Fibroblast of skin of scalp (primary cell): ENCODE measurements around the gene RAB11FIP2.
A peak's percentile ranks its signal among the peaks of the same experiment; 100 is the strongest.

Experiments used
- DNase-seq: peaks from one replicate; pipeline ENCODE4 v3.0.0-alpha.2; 2013

RAB11FIP2 gene

GRCh38 chr10:118033905-118034304, 12.8 kb downstream of the RAB11FIP2 start:
- DNase-seq = no peak

- peak; percentile 29 for DNase-seq
These were observed 14.2 kb downstream of the RAB11FIP2 start for GRCh38 chr10:118032564-118032963.

DNA sequence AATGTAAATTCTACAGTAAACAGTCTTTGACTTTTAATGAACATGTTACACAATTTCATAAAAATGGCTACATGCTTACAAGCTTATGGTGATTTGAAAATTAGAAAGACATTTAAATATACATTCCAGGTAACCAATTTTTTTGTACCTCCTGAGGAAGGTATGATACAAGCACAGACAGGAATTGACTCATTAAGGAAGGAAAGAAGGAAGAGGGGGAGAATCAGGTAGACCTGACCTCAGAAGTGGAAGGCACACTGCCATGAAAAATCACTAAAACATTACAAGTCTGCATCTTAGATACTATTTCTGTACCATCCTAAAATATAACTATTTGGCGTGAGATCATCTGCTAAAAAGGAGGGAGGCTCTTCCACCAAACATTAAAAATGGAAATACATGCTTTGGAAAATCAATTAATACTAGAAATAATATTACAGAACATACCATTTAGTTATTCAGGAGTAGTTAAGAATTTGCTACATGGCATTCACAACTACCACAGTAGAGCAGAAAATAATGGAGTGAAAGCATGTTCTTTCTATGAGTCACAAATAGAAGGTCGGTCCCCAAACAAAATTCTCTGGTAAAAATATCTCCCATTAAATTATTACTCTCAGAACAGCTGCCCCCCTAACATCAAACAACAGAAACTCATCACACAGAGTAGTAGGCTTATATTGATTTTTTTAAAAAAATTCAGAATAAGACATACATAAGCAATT, 15.2 kb downstream of the RAB11FIP2 start:
- no peak for DNase-seq

- DNase-seq = no peak
These were observed 18.1 kb downstream of the RAB11FIP2 start for GRCh38 chr10:118028619-118029018.

DNA sequence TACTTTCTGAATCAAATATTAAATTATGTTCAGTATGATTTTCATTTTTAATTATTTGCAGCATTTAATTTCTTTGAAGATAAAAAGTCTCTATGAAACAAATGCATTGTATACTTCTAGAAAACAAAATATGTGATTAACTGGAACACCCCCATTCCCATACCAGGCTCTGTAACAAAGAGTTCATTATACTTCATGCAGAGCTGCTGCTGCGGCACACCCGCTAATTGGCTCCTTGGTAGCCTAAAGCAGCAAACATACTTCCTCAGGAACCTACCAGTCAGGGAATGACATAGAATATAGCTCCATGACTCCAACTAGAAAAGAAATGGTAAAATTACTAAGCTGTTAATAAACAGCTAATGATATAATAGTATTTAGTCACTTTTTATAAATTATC, 19.3 kb downstream of the RAB11FIP2 start:
- no peak for DNase-seq

DNA sequence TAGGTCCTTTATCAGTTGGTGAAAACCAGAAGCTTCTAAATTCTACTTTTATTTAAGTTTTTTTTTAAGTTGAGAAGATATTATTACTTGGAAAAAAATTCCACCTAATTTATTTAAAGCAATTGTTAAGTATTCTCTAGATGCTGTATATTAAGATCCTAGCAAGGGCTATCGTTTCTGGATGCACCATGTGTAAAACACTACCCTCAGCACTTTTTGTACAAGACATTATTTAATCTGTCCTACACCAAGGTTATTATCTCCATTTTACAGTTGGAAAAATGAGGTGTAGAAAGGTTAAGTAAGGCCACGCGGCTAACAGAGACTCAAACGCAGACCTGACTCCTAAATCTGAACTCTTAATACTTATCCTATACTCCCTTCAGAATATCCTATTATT, 19.8 kb downstream of the RAB11FIP2 start:
- DNase-seq = no peak

- DNase-seq = no peak
These were observed 26.4 kb downstream of the RAB11FIP2 start for GRCh38 chr10:118020365-118020764.

GRCh38 chr10:118017850-118018249, 28.9 kb downstream of the RAB11FIP2 start:
- no peak for DNase-seq

- DNase-seq = no peak
These were observed 29.5 kb downstream of the RAB11FIP2 start for GRCh38 chr10:118017071-118017740.

GRCh38 chr10:118012952-118013525, 33.7 kb downstream of the RAB11FIP2 start:
- DNase-seq = no peak

DNA sequence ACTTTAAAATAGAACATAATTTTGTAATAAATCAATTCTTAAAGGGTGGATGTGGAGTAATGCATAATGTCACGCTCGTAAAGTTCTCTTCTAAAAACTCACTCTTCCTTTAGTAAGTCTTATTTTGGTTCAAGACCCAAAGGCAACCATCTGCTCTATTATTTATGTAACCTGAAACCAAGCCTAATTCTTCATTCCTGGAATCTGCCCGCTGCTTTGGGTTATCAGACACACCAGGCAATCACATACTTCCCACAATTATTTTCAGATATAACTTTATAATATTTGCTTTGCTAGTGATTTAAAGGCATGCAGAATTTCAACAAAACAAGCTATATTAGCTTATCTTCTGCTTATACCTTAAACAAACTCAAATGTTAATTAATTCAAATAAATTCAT, 39.0 kb downstream of the RAB11FIP2 start:
- no peak for DNase-seq

GRCh38 chr10:118003126-118003525, 43.6 kb downstream of the RAB11FIP2 start:
- DNase-seq = no peak

DNA sequence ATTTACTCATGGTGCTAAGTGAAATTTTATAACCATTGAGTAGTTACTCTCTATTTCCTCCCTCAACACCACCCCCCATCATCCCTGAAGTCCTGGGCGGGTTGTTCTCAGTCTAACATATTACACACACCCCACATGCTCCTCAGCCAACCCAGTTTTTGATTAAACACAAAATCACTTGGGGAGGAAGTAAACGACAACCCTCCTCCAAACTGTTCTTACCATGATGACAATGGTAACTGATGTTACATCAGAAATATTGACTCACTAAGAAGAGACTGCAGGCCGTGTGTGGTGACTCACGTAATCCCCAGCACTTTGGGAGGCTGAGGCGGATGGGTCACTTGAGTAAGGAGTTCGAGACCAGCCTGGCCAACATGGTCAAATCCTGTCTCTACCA, 44.2 kb downstream of the RAB11FIP2 start:
- peak; percentile 80 for DNase-seq

DNA sequence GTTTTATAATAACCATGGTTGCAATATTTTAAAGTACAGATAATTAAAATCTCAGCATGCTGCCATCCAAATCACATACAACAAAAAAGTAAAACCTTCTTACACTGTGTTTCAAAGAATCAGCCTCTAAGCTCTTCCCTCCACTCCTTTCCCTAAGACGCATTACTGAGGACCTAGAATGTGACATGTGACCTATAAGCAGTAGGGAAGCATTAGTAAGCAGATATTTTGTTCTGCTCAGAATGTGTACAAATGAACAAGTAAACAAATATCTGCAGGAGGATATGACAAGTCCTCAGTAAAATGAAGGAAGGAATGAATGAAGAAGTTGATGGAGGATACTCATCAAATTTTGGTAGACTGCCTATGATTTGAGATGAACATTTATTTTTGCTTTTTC, 49.1 kb downstream of the RAB11FIP2 start:
- no peak for DNase-seq

GRCh38 chr10:117996709-117997108, 50.0 kb downstream of the RAB11FIP2 start:
- DNase-seq = no peak

DNA sequence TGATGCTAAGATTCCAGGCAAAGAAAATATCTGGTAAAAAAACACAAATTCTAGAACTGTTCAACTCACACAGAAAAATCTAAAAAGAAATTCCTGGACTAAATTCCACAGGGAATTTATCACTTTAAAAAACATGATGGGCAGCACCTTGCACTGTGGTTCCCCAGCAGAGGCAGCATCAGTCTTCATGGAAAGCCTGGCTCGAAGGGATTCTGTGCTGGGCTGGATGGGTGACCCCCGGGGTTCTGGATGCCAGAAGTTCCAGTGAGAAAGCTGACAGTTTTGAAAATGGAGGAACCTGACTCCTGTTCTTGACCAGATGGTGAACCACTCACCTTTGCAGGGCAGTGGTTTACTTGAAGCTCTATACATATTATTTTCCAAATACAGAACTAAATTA, 52.0 kb downstream of the RAB11FIP2 start:
- no peak for DNase-seq

DNA sequence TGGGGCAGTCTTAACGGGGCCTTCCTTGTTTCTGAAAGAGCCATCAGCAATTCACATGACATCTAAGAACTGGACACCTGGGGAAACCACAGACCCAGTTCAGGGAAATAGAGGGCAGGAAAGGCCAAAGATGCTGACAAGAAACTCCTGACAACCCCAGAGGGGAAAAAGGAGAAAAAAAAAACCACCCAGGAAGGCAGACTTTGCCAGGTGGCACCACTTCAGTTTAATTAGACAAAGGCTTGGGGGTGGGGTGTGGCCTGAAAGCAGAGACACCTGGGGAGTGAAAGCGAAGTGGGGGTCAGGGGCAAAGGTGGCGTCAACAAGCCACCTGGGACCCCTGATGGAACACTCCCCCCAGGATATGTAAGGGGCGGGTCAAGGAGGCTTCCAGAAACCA, 53.6 kb downstream of the RAB11FIP2 start:
- DNase-seq = no peak

DNA sequence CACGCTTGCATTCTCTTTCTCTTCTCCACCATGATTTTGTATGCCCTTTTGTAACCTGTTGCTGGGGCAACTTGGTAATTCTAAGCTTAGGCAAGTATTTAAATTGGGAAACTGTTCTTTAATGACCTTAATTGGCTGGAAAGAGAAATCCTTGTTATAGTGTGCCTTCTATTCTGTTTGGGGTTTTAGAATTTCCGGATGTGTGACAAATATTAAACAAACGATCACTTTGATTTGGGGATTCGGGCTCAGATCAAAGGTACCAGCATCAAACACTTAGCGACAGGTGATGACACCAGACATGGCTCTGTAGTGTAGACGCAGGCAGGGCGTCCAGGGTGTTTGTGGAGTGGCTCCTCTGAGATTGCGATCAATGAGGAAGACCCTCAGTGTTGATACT, 55.0 kb downstream of the RAB11FIP2 start:
- no peak for DNase-seq

- DNase-seq = no peak
These were observed 56.8 kb downstream of the RAB11FIP2 start for GRCh38 chr10:117989962-117990361.

DNA sequence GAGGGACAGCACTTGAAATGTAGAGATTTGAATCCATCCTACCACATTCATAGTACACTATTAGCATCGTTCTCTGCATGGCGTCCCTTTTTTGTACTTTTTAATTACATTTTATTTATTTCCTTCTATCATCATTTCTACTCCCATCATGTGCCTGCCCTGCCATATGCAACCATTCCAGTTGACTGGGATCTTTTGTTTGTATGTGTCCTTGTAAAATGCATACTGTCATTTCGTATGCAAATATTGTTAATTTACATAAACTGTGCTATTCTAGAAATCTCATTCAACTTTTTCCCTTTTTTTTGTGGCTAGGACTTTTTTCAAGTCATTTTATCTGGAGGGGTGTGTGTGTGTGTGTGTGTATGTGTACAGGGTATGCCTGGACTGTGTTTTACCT, 57.9 kb downstream of the RAB11FIP2 start:
- DNase-seq = no peak

DNA sequence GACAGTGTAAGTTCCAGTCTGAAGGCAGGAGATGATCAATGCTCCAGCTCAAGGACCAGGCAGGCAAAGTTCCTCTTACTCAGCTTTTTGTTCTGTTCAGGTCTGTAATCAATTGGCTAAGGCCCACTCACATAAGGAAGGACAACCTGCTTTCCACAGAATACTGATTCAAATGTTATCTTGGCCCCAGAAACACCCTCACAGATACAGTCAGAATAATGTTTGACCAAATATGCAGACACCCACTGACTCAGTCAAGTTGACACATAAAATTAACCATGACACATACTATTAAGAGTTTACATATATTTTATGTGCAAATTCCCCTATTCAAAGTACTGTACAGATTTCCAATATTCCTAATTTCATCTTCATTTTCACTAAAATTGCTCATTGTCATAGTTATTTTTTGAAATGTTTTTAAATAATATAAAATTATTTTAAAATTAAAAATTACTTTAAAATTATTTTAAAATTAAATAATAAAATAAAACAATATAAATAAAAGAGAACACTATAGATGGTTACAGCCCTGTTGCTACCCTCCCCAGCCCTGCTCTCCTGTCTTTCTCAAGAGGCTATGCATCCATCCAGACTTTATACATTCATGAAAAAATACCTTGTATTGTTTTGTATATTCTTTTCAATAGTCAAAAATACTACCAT, 59.4 kb downstream of the RAB11FIP2 start:
- DNase-seq = no peak

DNA sequence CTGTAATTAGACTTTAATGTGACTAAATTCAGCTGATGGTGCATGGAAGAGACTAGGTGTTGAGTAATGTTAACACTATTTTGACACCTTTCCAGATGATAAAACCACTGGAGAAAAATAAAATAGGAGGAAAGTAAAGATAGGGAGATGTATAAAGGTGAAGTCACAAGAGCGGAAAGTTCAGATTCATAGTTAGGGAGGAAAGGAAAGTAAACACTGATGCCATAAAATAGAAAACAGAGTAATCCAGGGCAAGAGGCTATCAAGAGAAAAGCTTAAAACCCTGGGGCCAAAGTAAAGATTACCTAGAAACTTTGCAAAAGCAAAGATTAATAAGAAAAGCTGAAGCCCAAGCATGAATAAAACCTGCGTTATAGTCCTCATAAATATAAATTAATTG, 62.8 kb downstream of the RAB11FIP2 start:
- DNase-seq = no peak
